ENCODE data around the gene HES2. TPM values are rescaled to one million over a fixed set of nuclear protein-coding genes. Genes with fewer than 3 reads are reported as not detected.

Gene HES2
- total RNA-seq, 1 experiment from 2014 or later = 1.2 TPM

- Histone ChIP-seq H3K4ac (ENCODE audit: low read depth, low read length) (no peak overlapping the region), H4K91ac (ENCODE audit: insufficient read length, low read depth, low read length) (no peak overlapping the region), H3K27ac (ENCODE audit: insufficient read length, low read depth, low read length) (no peak overlapping the region), H3K9ac (ENCODE audit: extremely low read depth, insufficient read length, low read length) (peak overlapping the region; percentile 56), H3K4me1 (ENCODE audit: insufficient read depth, low read length) (no peaks in the 10 kb centered on the region; the same call in 1 of the 2 replicates), H2AFZ (ENCODE audit: low read length) (no peak overlapping the region), H4K8ac (replicated peaks; ENCODE audit: insufficient read length, low read depth, low read length) (no peak overlapping the region), H3K79me2 (ENCODE audit: insufficient read depth, low read length) (peaks cover 15% of the 10 kb centered on the region; the same call in 1 of the 2 replicates), H2BK20ac (ENCODE audit: low read depth, low read length, poor library complexity, severe bottlenecking) (no peak overlapping the region), H4K5ac (ENCODE audit: insufficient read length, low read depth, low read length) (no peak overlapping the region), H4K20me1 (ENCODE audit: control insufficient read depth, insufficient read depth, insufficient read length) (no peaks in the 10 kb centered on the region), H3K9me3 (ENCODE audit: control insufficient read depth, low read depth, low read length) (no peaks in the 10 kb centered on the region), H2BK12ac (ENCODE audit: insufficient read length, low read depth, low read length) (no peak overlapping the region), H3K4me2 (ENCODE audit: insufficient read depth, insufficient read length, low read length) (peak overlapping the region; percentile 80), H3K23me2 (ENCODE audit: insufficient read length, low read depth, low read length, poor library complexity, severe bottlenecking) (peaks cover 11% of the 10 kb centered on the region), H3K27me3 (ENCODE audit: insufficient read depth, low read length) (no peaks in the 10 kb centered on the region), H3K23ac (ENCODE audit: insufficient read length, low read depth, low read length) (no peak overlapping the region), H3K14ac (ENCODE audit: insufficient read depth, low read length) (peak overlapping the region; percentile 78; the same call in 1 of the 2 replicates), H2BK5ac (ENCODE audit: insufficient read length, low read length) (no peak overlapping the region), H2AK5ac (ENCODE audit: insufficient read length, low read length) (no peak overlapping the region), H3K18ac (ENCODE audit: insufficient read length, low read depth, low read length) (peak overlapping the region; percentile 65), H2BK120ac (ENCODE audit: low read depth, low read length, poor library complexity, severe bottlenecking) (no peak overlapping the region), H2BK15ac (ENCODE audit: low read depth, low read length) (no peak overlapping the region; the same call in 1 of the 2 replicates), H3K56ac (ENCODE audit: insufficient read length, low read depth, low read length) (no peak overlapping the region), H3T11ph (ENCODE audit: low read length) (no peak overlapping the region), H3K79me1 (ENCODE audit: insufficient read depth, low read depth, low read length, poor library complexity, severe bottlenecking) (no peaks in the 10 kb centered on the region)
- WGBS (ENCODE audit: extremely low coverage, insufficient read length, low lambda C conversion rate) = no CpG with 5 or more reads among the region's 83 CpGs
- no peak for TF ChIP-seq CTCF (conservative IDR thresholded peaks at IDR 0.05)
- peaks cover 15 to 16% of the 10 kb centered on the region in 2 experiments for H3K4me1 Mint-ChIP-seq
- peak overlapping the region; percentile 81 to 91 for H3K4me3 Mint-ChIP-seq
- H3K36me3 Mint-ChIP-seq (ENCODE audit: insufficient read depth in 1 of 3, low read depth in 3 of 3) = peaks cover 5 to 15% (median 15%) of the 10 kb centered on the region in 3 experiments
- no peak for DNase-seq
- no peak overlapping the region for H3K27ac Mint-ChIP-seq
- peaks cover 20% of the 10 kb centered on the region for H3K27me3 Mint-ChIP-seq (ENCODE audit: low read depth)
- H3K9me3 Mint-ChIP-seq = no peaks in the 10 kb centered on the region
These were observed 26.8 kb downstream of the HES2 start for GRCh38 chr1:6392809-6393399.
